HEK293T (cell line): ENCODE data around the gene NHSL1.

Source experiments
- ARNT ChIP-seq: fragments of 450-650 bp; IDR thresholded peaks from 2 replicates; pipeline ENCODE4 v1.6.1; 2017; ENCODE audit warnings: mild to moderate bottlenecking
- BHLHE40 ChIP-seq: fragments of 450-650 bp; IDR thresholded peaks from 2 replicates; pipeline ENCODE4 v1.6.1; 2016; ENCODE audit warnings: mild to moderate bottlenecking, moderate library complexity, borderline replicate concordance
- FOXA1 ChIP-seq: fragments of 450-650 bp; IDR thresholded peaks from 2 replicates; pipeline ENCODE4 v1.6.1; 2016; ENCODE audit warnings: mild to moderate bottlenecking
- FOXK2 ChIP-seq: fragments of 450-650 bp; IDR thresholded peaks from 2 replicates; pipeline ENCODE4 v1.6.1; 2016; ENCODE audit warnings: mild to moderate bottlenecking
- FOXM1 ChIP-seq: fragments of 450-650 bp; IDR thresholded peaks from 2 replicates; pipeline ENCODE4 v1.6.1; 2017; ENCODE audit warnings: mild to moderate bottlenecking, borderline replicate concordance
- SP1 ChIP-seq: fragments of 450-650 bp; IDR thresholded peaks from 2 replicates; pipeline ENCODE4 v1.6.1; 2017
- SUZ12 ChIP-seq: fragments of 450-650 bp; IDR thresholded peaks from 2 replicates; pipeline ENCODE4 v1.6.1; 2016; ENCODE audit warnings: mild to moderate bottlenecking
- ZNF384 ChIP-seq: fragments of 450-650 bp; IDR thresholded peaks from 2 replicates; pipeline ENCODE4 v1.6.1; 2016
- TF ChIP-seq, protein P1 (sequence below): fragments of 450-650 bp; IDR thresholded peaks from 2 replicates; pipeline ENCODE4 v1.6.1; 2016

DNA sequence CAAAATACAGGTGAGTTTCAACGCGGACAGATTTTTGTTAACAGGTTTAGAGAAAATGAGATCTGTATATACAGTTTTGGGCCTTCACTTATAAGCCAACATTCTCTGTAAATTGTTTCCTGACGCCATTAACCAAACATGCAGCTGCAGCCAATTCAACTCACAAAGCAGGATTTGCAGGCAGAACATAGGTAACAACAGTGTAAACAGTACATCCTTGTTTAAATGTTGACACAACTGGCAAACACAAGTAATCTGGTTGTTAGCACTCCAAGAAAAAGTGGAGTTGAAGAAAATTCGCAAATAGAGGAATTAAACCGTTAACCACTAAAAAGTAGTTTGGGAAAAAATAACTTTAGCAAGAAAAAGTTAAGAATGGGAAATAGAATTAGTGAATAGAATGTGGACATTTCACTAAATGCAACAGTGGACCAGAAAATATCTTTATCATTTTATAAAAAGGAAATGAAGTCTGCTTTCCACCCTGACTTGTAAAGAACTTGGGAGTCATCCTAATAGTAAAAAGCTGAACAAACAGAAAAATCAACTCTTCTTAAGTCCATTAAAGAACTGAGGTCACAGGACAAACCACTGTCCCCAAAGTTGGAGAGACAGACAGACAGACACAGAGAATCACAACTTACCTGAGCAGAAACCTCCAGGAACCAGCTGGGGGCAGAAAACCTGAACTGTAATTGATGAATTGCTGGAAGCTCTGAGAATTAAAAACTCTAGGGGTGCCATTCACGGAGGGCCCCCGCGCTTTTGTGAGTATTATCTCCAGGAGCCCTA, 111.5 kb downstream of the NHSL1 start:
- TF ChIP-seq ZNF384 (no peak), FOXA1 (no peak), BHLHE40 (no peak), SP1 (no peak), FOXM1 (no peak), FOXK2 (no peak), ARNT (no peak), SUZ12 (no peak)
- TF ChIP-seq, protein P1, sequence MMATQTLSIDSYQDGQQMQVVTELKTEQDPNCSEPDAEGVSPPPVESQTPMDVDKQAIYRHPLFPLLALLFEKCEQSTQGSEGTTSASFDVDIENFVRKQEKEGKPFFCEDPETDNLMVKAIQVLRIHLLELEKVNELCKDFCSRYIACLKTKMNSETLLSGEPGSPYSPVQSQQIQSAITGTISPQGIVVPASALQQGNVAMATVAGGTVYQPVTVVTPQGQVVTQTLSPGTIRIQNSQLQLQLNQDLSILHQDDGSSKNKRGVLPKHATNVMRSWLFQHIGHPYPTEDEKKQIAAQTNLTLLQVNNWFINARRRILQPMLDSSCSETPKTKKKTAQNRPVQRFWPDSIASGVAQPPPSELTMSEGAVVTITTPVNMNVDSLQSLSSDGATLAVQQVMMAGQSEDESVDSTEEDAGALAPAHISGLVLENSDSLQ = no peak
